HepG2 (cell line): ENCODE results near the gene SLC36A3.

ENCODE experiments used
- CEBPB ChIP-seq: IDR thresholded peaks from 2 replicates; pipeline ENCODE4 v1.6.1; 2011; ENCODE audit warnings: low read depth, low read length, improper control_type of control experiment, borderline replicate concordance
- CEBPZ ChIP-seq: IDR thresholded peaks from 2 replicates; pipeline ENCODE4 v1.6.1; 2012; ENCODE audit warnings: low read length, improper control_type of control experiment
- FOXA3 ChIP-seq: IDR thresholded peaks from 2 replicates; pipeline ENCODE4 v1.6.1; 2016; ENCODE audit warnings: missing genetic modification reagents, missing compliant biosample characterization
- FOXJ3 ChIP-seq: sonication (generic); formaldehyde crosslinking; IDR thresholded peaks from 2 replicates; pipeline ENCODE4 v1.4.0; 2020; ENCODE audit warnings: missing genetic modification reagents, mild to moderate bottlenecking, borderline replicate concordance
- NBN ChIP-seq: fragments of 450-650 bp; conservative IDR thresholded peaks from 2 replicates; pipeline ENCODE4 v1.6.1; 2017
- NFIC ChIP-seq: IDR thresholded peaks from 2 replicates; pipeline ENCODE4 v1.6.1; 2012; ENCODE audit warnings: mild to moderate bottlenecking, low read length, inconsistent platforms
- PCBP2 ChIP-seq: fragments of 200-400 bp; formaldehyde crosslinking; optimal IDR thresholded peaks from 2 replicates; pipeline ENCODE3; 2018; ENCODE audit warnings: low read length, low read depth; ENCODE audit not compliant: poor library complexity, severe bottlenecking
- POLR2A ChIP-seq, 2 experiments: IDR thresholded peaks; 2 replicates each; pipeline ENCODE4 v1.6.1; 2011; ENCODE audit warnings: low read depth in 2 of 2, low read length in 2 of 2, mild to moderate bottlenecking in 1 of 2, moderate library complexity in 1 of 2; ENCODE audit not compliant: insufficient read depth in 1 of 2
- TBX3 ChIP-seq: fragments of 450-650 bp; IDR thresholded peaks from 2 replicates; pipeline ENCODE4 v1.6.1; 2017; ENCODE audit warnings: antibody characterized with exemption, mild to moderate bottlenecking, inconsistent platforms, borderline replicate concordance
- ZFP37 ChIP-seq: sonication (generic); formaldehyde crosslinking; IDR thresholded peaks from 2 replicates; pipeline ENCODE4 v1.4.0; 2020; ENCODE audit warnings: missing genetic modification reagents, borderline replicate concordance
- ZNF446 ChIP-seq: sonication (generic); formaldehyde crosslinking; IDR thresholded peaks from 2 replicates; pipeline ENCODE4 v1.5.0; 2020; ENCODE audit warnings: mild to moderate bottlenecking, missing genetic modification reagents
- TF ChIP-seq, protein P1 (sequence below): IDR thresholded peaks from 2 replicates; pipeline ENCODE4 v1.6.1; 2016; ENCODE audit warnings: mild to moderate bottlenecking, missing biosample characterization, missing genetic modification reagents
- TF ChIP-seq, protein P2 (sequence below): sonication (generic); formaldehyde crosslinking; IDR thresholded peaks from 2 replicates; pipeline ENCODE4 v1.4.0; 2020; ENCODE audit warnings: missing genetic modification reagents
- TF ChIP-seq, protein P3 (sequence below): sonication (generic); formaldehyde crosslinking; IDR thresholded peaks from 2 replicates; pipeline ENCODE4 v1.5.0; 2020; ENCODE audit warnings: mild to moderate bottlenecking, missing genetic modification reagents, moderate library complexity

GRCh38 chr5:151310932-151311331 lies 7.4 kb upstream of the SLC36A3 start:
- TF ChIP-seq NBN (no peak), FOXJ3 (no peak), ZNF446 (CRISPR knock-in tag) (no peak), PCBP2 (no peak), POLR2A (IDR thresholded peaks at IDR 0.05; ENCODE audit: insufficient read depth in 1 of 2, low read depth in 2 of 2, low read length in 2 of 2) (no peak), FOXA3 (CRISPR knock-in tag) (no peak), NFIC (no peak), CEBPZ (no peak), CEBPB (no peak), ZFP37 (CRISPR knock-in tag) (no peak), TBX3 (no peak)
- TF ChIP-seq, protein P1, sequence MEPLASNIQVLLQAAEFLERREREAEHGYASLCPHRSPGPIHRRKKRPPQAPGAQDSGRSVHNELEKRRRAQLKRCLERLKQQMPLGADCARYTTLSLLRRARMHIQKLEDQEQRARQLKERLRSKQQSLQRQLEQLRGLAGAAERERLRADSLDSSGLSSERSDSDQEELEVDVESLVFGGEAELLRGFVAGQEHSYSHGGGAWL: no peak
- TF ChIP-seq, protein P2, sequence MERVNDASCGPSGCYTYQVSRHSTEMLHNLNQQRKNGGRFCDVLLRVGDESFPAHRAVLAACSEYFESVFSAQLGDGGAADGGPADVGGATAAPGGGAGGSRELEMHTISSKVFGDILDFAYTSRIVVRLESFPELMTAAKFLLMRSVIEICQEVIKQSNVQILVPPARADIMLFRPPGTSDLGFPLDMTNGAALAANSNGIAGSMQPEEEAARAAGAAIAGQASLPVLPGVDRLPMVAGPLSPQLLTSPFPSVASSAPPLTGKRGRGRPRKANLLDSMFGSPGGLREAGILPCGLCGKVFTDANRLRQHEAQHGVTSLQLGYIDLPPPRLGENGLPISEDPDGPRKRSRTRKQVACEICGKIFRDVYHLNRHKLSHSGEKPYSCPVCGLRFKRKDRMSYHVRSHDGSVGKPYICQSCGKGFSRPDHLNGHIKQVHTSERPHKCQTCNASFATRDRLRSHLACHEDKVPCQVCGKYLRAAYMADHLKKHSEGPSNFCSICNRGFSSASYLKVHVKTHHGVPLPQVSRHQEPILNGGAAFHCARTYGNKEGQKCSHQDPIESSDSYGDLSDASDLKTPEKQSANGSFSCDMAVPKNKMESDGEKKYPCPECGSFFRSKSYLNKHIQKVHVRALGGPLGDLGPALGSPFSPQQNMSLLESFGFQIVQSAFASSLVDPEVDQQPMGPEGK (CRISPR knock-in tag): no peak
- TF ChIP-seq, protein P3, sequence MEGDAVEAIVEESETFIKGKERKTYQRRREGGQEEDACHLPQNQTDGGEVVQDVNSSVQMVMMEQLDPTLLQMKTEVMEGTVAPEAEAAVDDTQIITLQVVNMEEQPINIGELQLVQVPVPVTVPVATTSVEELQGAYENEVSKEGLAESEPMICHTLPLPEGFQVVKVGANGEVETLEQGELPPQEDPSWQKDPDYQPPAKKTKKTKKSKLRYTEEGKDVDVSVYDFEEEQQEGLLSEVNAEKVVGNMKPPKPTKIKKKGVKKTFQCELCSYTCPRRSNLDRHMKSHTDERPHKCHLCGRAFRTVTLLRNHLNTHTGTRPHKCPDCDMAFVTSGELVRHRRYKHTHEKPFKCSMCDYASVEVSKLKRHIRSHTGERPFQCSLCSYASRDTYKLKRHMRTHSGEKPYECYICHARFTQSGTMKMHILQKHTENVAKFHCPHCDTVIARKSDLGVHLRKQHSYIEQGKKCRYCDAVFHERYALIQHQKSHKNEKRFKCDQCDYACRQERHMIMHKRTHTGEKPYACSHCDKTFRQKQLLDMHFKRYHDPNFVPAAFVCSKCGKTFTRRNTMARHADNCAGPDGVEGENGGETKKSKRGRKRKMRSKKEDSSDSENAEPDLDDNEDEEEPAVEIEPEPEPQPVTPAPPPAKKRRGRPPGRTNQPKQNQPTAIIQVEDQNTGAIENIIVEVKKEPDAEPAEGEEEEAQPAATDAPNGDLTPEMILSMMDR: no peak
